NOMO-1 treated with dmso at 0.1 percent for 144 hours (cell line): Measurements from ENCODE around the gene LPP.
A peak's percentile ranks its signal among the peaks of the same experiment; 100 is the strongest.

Experiments used
- DNase-seq: peaks from one replicate; lab custom pipeline; 2025; ENCODE audit not compliant: unreplicated experiment; lab: John Stamatoyannopoulos, UW

LPP gene

GRCh38 chr3:188135271-188135670, 18.7 kb upstream of the LPP start:
- DNase-seq, result no peak

DNA sequence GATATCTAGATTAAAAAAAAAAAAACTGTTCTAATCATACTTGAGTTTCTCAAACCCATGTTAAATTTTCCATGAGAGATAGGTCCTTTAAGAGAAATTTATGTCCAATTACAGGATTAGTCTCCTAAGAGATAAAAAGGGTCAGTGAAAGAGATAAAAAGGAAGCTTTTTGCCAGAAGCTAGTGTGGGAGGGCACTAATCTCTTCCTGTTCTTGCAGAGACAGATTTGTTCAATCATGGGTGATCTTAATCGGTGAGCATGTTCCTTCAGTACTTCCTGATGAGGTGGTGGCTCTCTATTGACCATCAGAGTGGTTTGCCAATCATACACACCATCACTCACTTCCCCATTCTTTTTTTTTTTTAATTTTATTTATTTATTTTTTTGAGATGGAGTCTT, 16.9 kb upstream of the LPP start:
- DNase-seq, result peak; percentile 86

GRCh38 chr3:188139466-188139865, 14.5 kb upstream of the LPP start:
- no peak for DNase-seq

- DNase-seq, result no peak
These were observed 7.7 kb upstream of the LPP start for GRCh38 chr3:188146219-188146618.

DNA sequence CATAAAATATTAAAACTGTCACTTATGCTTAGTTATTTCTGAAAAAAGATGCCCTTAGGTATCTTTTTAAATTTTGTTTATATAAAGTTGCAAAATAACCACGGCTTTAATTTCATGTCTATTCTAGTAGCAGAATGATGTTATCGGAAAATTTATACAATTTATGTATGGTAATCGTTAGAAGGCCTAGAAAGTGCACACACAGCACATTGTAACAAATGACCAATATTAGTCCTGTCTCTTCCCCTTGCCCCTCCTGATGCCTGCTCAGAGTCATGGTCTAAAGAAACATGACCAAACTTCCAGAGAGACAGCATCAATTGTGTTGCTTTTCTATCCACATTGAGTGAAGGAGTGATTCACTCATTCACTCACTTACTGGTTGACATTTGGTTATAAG, 6.2 kb upstream of the LPP start:
- DNase-seq, result no peak

DNA sequence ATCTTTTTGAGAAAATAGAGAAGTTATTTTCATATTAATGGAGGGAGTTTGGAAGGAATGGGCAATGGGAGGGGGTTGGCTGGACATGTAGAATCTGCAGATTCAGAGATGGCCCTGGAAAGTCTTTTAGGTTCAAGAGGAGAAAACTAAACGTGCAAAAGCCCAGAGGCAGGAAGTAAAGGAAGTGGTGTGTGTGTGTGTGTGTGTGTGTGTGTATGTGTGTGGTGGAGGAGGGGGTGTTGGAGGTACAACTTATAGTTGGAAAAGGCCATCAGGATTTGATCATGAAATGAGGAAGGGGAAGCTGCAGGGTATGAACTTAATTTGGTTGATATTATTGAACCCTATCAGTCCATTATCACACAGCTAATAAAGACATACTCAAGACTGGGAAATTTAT, 5.6 kb upstream of the LPP start:
- no peak for DNase-seq

DNA sequence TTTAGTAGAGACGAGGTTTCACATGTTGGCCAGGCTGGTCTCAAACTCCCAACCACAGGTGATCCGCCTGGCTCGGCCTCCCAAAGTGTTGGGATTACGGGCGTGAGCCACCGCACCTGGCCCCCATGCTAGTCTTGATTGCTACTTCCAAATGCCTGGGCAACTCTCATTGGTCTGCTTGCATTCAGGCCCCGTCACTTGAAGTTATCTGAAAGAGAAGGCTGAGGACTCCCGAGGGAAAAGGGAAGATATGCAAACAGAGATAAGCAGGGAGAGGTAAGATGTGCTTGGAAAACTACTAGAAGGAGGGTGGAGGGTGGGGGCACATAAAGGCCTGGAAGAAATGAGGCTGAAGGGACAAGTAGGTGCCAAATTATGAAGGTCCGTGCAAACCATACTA, 4.4 kb upstream of the LPP start:
- DNase-seq, result no peak

DNA sequence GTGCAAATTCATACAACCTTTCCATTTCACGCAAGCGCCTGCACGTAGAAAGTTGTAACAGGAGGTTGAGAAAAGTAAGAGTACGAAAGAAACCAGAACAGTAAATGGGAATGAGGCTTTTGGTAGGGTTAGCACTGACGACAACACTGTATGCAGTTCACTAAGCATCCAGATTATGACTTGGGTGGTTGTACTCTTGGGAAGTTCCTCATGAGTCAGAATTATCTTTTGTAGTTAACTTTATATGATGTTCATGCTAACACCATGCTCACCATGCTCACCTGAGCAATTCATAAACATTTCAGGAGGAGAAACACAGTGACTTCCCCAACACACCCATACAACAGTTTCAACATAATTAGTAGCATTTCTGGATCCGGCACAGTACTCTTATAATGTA, 3.0 kb upstream of the LPP start:
- DNase-seq, result no peak

DNA sequence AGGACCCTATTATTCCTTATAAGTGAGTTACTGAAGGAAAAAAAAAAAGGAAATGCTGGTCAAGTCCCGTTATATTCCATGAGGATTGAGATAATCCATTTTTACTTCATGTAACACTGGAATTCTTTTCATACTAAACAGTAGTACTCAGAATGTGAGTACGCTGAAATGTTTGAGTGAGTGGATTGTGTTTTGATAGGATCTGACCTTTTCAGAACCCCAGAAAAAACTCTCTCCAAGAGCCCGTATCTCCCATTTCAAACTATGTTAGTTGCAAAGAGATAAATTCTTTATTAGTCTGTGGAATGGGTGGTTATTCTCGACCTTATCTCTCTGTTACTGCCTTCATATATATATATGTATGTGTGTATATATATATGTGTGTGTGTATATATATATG, 2.5 kb upstream of the LPP start:
- DNase-seq, result no peak

GRCh38 chr3:188152660-188153436, 1.1 kb upstream of the LPP start:
- peak; percentile 11 for DNase-seq

- DNase-seq, result peak; percentile 48
These were observed 432 bp upstream of the LPP start for GRCh38 chr3:188153437-188154013.

- no peak for DNase-seq
These were observed 1.0 kb downstream of the LPP start for GRCh38 chr3:188154809-188155574.

DNA sequence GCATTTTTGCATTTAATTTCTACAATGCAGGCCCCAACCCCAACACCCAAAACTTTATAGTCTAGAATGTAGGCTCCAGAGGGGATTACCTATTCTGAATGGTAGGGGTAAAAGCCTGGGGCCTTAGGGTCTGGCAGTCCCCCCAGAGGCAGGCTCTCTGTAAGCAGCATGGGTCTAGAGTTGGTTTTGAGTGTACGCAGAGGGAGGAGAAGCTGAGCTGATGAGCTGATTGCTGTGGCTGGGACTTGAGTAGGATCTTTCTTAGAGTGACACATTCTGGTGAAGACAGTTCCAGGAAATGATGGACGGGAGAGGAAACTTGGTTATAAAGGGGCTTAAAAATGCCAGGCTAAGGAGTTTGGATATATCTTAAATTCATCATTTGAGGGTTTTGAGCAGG, 2.1 kb downstream of the LPP start:
- DNase-seq, result no peak

GRCh38 chr3:188157407-188157806, 3.5 kb downstream of the LPP start:
- DNase-seq, result no peak

DNA sequence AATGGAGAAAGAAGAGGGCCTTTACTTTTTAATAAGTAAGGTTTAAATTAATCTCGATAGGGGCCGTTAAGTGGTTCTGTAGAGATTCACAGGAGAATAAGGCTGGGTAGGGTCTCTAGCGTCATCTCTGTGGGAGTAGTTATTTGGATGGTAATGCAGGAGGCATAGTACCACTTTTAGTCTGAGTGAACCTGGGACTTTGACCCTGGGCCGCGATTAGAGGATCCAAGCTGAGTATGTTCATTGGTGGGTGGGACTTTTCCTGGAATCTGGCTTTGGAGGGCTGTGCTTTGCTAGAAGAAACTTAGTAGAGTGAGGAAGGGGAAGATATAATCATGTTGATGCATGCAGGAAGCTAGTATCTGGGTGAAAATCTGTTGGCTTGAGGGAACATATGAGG, 4.0 kb downstream of the LPP start:
- no peak for DNase-seq

- DNase-seq, result peak; percentile 61
These were observed 4.9 kb downstream of the LPP start for GRCh38 chr3:188158731-188159310.

DNA sequence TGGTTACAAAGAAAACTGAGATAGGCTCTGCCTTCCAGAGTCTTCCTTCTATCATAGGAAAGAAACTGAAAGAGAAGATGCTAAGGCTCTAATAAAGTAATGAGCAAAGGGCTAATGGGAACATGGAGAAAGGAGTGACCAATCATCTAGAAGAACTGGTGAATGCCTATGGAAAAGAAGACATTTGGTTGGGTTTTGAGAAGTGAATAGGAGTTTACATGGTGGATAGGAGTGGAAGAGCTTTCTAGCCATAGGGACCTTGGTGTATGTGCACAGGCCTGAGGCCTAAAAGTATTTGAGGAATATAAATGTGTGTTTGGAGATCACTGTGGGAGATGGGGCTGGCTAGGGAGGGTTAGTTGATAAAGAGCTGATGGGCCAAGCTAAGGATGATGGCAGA, 6.8 kb downstream of the LPP start:
- no peak for DNase-seq

DNA sequence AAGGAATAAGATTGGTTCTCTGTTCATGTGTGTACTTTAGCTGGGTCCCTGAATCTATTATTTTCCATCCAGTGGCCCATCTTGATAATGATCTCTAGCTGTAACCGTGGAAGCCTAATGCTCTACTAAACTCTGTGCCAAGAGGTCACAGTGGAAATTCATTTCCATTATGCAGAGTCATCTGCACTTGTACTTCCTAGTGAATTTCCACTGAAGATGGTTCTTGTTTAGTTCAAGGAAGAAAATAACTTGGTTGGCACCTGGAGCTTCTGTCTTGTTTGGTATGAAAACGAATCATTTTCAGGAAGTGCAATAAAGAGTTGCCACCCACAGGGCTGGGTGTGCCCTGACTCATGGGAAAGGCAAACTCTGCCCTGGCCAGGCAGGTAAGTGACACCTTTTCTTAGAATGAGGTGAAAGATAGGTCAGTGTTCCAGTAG, 10.3 kb downstream of the LPP start:
- DNase-seq, result no peak

DNA sequence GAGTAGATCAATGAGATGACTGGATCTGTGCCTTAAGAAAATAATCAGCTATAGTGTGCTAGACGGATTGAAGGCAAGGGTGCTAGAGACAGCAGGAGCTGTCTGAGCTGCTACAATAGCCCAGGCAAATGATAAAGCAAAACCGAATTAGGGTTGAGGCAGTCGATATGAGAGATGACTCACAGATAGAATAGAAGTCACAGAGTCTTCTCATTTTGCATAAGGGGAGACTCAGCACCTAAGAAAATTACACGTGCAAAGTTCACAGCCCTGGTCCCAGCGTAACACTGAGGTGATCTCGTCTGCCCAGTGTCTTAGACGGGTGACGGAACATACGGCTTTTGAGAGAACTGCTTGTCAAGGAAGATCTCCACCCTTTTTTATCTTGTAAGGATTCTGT, 11.6 kb downstream of the LPP start:
- DNase-seq, result no peak

DNA sequence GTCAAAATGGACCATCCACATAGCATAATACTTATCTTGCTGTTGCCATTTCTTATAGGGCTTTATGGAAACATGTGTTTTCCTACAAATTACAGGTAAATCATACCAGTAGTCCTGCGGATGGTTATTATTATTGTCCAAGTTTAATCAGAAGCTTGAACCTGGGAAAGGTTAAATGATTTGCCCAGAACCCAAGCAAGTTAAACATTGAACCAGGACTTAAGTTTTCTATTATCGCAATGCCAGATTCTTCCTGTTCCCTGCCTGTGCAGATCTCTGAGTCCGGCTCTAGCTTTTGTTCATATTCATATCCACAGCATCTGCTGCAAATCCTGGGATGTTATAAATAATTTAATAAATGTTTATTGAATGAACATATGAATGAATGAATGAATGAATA, 12.5 kb downstream of the LPP start:
- DNase-seq, result no peak

GRCh38 chr3:188168186-188168585, 14.2 kb downstream of the LPP start:
- DNase-seq, result no peak

DNA sequence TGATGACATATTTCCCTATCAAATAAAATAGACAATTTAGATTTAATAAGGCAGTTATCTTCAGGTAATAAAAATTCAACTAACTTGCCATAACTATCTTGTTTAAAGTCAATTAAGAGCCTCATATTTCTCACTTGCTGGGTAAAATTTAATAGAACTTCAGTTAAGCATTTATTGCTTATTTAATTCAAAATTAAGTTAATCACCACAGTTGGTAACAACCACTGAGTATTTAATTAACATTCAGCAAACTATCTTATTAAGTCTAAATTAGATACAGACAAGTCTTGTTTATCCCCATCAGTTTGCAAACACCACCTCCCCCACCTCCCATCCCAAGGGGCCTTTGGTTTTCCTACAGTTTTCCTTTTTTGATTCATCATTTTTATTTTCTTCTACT, 14.7 kb downstream of the LPP start:
- no peak for DNase-seq
